Mesendoderm (in vitro differentiated cells): ENCODE measurements around the gene BPIFB2.
A peak's percentile ranks its signal among the peaks of the same experiment; 100 is the strongest.

Source experiments
- DNase-seq: peaks from one replicate; pipeline ENCODE4 v3.0.0; 2013
- H2AK5ac ChIP-seq: 2 replicates; pipeline ENCODE4 v1.6.1; 2013; ENCODE audit warnings: low read length, inconsistent platforms
- H2BK120ac ChIP-seq: 2 replicates; pipeline ENCODE4 v1.6.1; 2013; ENCODE audit warnings: low read depth, mild to moderate bottlenecking, low read length, moderate library complexity, mixed read lengths
- H2BK15ac ChIP-seq: replicated peaks from 2 replicates; pipeline ENCODE4 v1.6.1; 2013; ENCODE audit warnings: low read depth, mild to moderate bottlenecking, moderate library complexity
- H2BK5ac ChIP-seq: 2 replicates; pipeline ENCODE4 v1.6.1; 2013; ENCODE audit warnings: low read length, inconsistent platforms
- H3K18ac ChIP-seq: 2 replicates; pipeline ENCODE4 v1.6.1; 2013; ENCODE audit warnings: mild to moderate bottlenecking, low read length, mixed read lengths
- H3K23ac ChIP-seq: one replicate; pipeline ENCODE4 v1.6.1; 2013; ENCODE audit warnings: low read length
- H3K27ac ChIP-seq: 2 replicates; pipeline ENCODE4 v1.5.1; 2013; ENCODE audit warnings: low read depth, mild to moderate bottlenecking, inconsistent platforms, low read length, moderate library complexity
- H3K27me3 ChIP-seq: 2 replicates; pipeline ENCODE4 v1.6.1; 2013; ENCODE audit warnings: low read length, control low read depth, mild to moderate bottlenecking, inconsistent platforms; ENCODE audit not compliant: insufficient read depth, poor library complexity
- H3K36me3 ChIP-seq: 2 replicates; pipeline ENCODE4 v1.6.1; 2013; ENCODE audit warnings: low read length, inconsistent platforms; ENCODE audit not compliant: control insufficient read depth, insufficient read depth
- H3K4ac ChIP-seq: one replicate; pipeline ENCODE4 v1.6.1; 2013; ENCODE audit warnings: low read depth, mild to moderate bottlenecking, low read length, moderate library complexity
- H3K4me1 ChIP-seq: 2 replicates; pipeline ENCODE4 v1.6.1; 2013; ENCODE audit warnings: low read depth, low read length, inconsistent platforms; ENCODE audit not compliant: control insufficient read depth
- H3K4me2 ChIP-seq: 2 replicates; pipeline ENCODE4 v1.6.1; 2013; ENCODE audit warnings: low read length
- H3K4me3 ChIP-seq: 2 replicates; pipeline ENCODE4 v1.5.1; 2013; ENCODE audit warnings: mild to moderate bottlenecking, low read length
- H3K56ac ChIP-seq: one replicate; pipeline ENCODE4 v1.6.1; 2013; ENCODE audit warnings: low read length
- H3K79me1 ChIP-seq: 2 replicates; pipeline ENCODE4 v1.6.1; 2013; ENCODE audit warnings: low read length, inconsistent platforms
- H3K79me2 ChIP-seq: 2 replicates; pipeline ENCODE4 v1.6.1; 2013; ENCODE audit warnings: mild to moderate bottlenecking, low read length; ENCODE audit not compliant: control insufficient read depth, insufficient read depth
- H3K9ac ChIP-seq: 2 replicates; pipeline ENCODE4 v1.6.1; 2013; ENCODE audit warnings: low read length, inconsistent platforms
- H4K5ac ChIP-seq: one replicate; pipeline ENCODE4 v1.6.1; 2013; ENCODE audit warnings: low read length
- H4K8ac ChIP-seq: one replicate; pipeline ENCODE4 v1.6.1; 2013; ENCODE audit warnings: low read depth, mild to moderate bottlenecking, control low read depth, low read length, moderate library complexity
- WGBS: extraction: QIAGEN DNeasy Blood & Tissue Kit; methylation state at CpG from one replicate; pipeline ENCODE4 v1.1.7; 2013; ENCODE audit warnings: low lambda C conversion rate, missing lambda C conversion rate; ENCODE audit not compliant: insufficient coverage; ENCODE audit errors: extremely low coverage; 5-methylcytosine and 5-hydroxymethylcytosine counted together

Gene BPIFB2

GRCh38 chr20:33000802-33001466 is 6.6 kb upstream of the BPIFB2 start:
- no CpG with 5 or more reads among the region's 9 CpGs for WGBS
- no peak overlapping the region for H2BK5ac ChIP-seq
- H3K27ac ChIP-seq, result no peak overlapping the region

GRCh38 chr20:33002087-33002808 is 5.3 kb upstream of the BPIFB2 start:
- no peak overlapping the region for H3K9ac ChIP-seq
- H3K4me2 ChIP-seq, result no peak overlapping the region
- no peak overlapping the region for H3K56ac ChIP-seq
- no peaks in the 10 kb centered on the region for H3K79me1 ChIP-seq
- H2BK15ac ChIP-seq, result no peak overlapping the region
- H3K18ac ChIP-seq, result no peak overlapping the region
- H3K4me3 ChIP-seq, result no peak overlapping the region
- DNase-seq, result no peak
- no peaks in the 10 kb centered on the region for H3K4me1 ChIP-seq
- no CpG with 5 or more reads among the region's 7 CpGs for WGBS
- no peak overlapping the region for H4K8ac ChIP-seq
- H4K5ac ChIP-seq, result no peak overlapping the region
- no peaks in the 10 kb centered on the region for H3K36me3 ChIP-seq
- H3K27me3 ChIP-seq, result no peaks in the 10 kb centered on the region
- H2AK5ac ChIP-seq, result peak overlapping the region; percentile 16
- H2BK120ac ChIP-seq, result no peak overlapping the region
- H3K27ac ChIP-seq, result no peak overlapping the region
- no peak overlapping the region for H3K23ac ChIP-seq
- no peak overlapping the region for H3K4ac ChIP-seq
- no peak overlapping the region for H2BK5ac ChIP-seq
- no peaks in the 10 kb centered on the region for H3K79me2 ChIP-seq

More at GRCh38 chr20:33000802-33001466, 6.6 kb upstream of the BPIFB2 start:
- Histone ChIP-seq H3K79me2 (no peaks in the 10 kb centered on the region), H3K4me1 (no peaks in the 10 kb centered on the region), H4K5ac (no peak overlapping the region), H3K36me3 (no peaks in the 10 kb centered on the region), H2BK120ac (no peak overlapping the region), H3K27me3 (no peaks in the 10 kb centered on the region), H2AK5ac (peak overlapping the region; percentile 1), H3K4ac (no peak overlapping the region), H3K23ac (no peak overlapping the region), H3K9ac (no peak overlapping the region), H3K4me3 (no peak overlapping the region), H3K18ac (no peak overlapping the region), H2BK15ac (no peak overlapping the region), H3K79me1 (no peaks in the 10 kb centered on the region), H4K8ac (no peak overlapping the region), H3K4me2 (no peak overlapping the region), H3K56ac (peak overlapping the region; percentile 49)
- DNase-seq, result no peak

- Histone ChIP-seq H2BK15ac (no peak within 1 kb of the TSS), H3K4me1 (no peaks in the 10 kb centered on the region), H3K36me3 (no peaks in the 10 kb centered on the region), H3K79me1 (no peaks in the 10 kb centered on the region), H2AK5ac (peak within 1 kb of the TSS; percentile 91), H3K9ac (no peak within 1 kb of the TSS), H2BK120ac (no peak within 1 kb of the TSS), H3K18ac (no peak within 1 kb of the TSS), H3K4me3 (no peak within 1 kb of the TSS), H4K5ac (no peak within 1 kb of the TSS), H3K56ac (no peak within 1 kb of the TSS), H3K23ac (no peak within 1 kb of the TSS), H3K27me3 (no peaks in the 10 kb centered on the region), H2BK5ac (no peak within 1 kb of the TSS), H3K79me2 (no peaks in the 10 kb centered on the region), H4K8ac (no peak within 1 kb of the TSS), H3K4ac (peak within 1 kb of the TSS; percentile 17), H3K4me2 (no peak within 1 kb of the TSS), H3K27ac (no peak within 1 kb of the TSS)
- no CpG with 5 or more reads among the region's 6 CpGs for WGBS
- no peak for DNase-seq
These were observed 3.3 kb upstream of the BPIFB2 start, which contains the start of gene SUN5 for GRCh38 chr20:33004141-33004751. Gene SUN5 (minus strand): TSS chr20:33004433. CDS start chr20:33004340, 93 bp downstream.

GRCh38 chr20:33005132-33005566 is 2.4 kb upstream of the BPIFB2 start:
- Histone ChIP-seq H3K23ac (no peak overlapping the region), H3K27me3 (no peaks in the 10 kb centered on the region), H4K5ac (no peak overlapping the region), H3K36me3 (no peaks in the 10 kb centered on the region), H2AK5ac (no peak overlapping the region), H3K4ac (no peak overlapping the region), H3K4me3 (no peak overlapping the region), H3K18ac (no peak overlapping the region), H3K4me1 (no peaks in the 10 kb centered on the region), H2BK5ac (no peak overlapping the region), H2BK120ac (no peak overlapping the region), H2BK15ac (no peak overlapping the region), H3K56ac (no peak overlapping the region), H3K79me2 (no peaks in the 10 kb centered on the region), H3K9ac (no peak overlapping the region), H3K27ac (no peak overlapping the region), H3K4me2 (no peak overlapping the region), H3K79me1 (no peaks in the 10 kb centered on the region), H4K8ac (no peak overlapping the region)
- no CpG with 5 or more reads among the region's 4 CpGs for WGBS
- peak; percentile 76 for DNase-seq

GRCh38 chr20:33005908-33006775 is 1.4 kb upstream of the BPIFB2 start:
- H2BK5ac ChIP-seq, result no peak overlapping the region
- H3K79me1 ChIP-seq, result no peaks in the 10 kb centered on the region
- H3K9ac ChIP-seq, result no peak overlapping the region
- no peak overlapping the region for H3K23ac ChIP-seq
- no peaks in the 10 kb centered on the region for H3K36me3 ChIP-seq
- no peak overlapping the region for H4K8ac ChIP-seq
- H3K4ac ChIP-seq, result no peak overlapping the region
- H3K4me3 ChIP-seq, result no peak overlapping the region
- H2BK15ac ChIP-seq, result no peak overlapping the region
- no peak overlapping the region for H4K5ac ChIP-seq
- H3K79me2 ChIP-seq, result no peaks in the 10 kb centered on the region
- peak overlapping the region; percentile 37 for H2AK5ac ChIP-seq
- H3K56ac ChIP-seq, result peak overlapping the region; percentile 5
- no peak overlapping the region for H3K18ac ChIP-seq
- no peaks in the 10 kb centered on the region for H3K27me3 ChIP-seq
- H3K4me1 ChIP-seq, result no peaks in the 10 kb centered on the region
- H3K27ac ChIP-seq, result no peak overlapping the region
- no peak overlapping the region for H2BK120ac ChIP-seq
- H3K4me2 ChIP-seq, result no peak overlapping the region
- DNase-seq, result no peak
- WGBS, result no CpG with 5 or more reads among the region's 8 CpGs
